ENCODE data around the gene PLAC9.

Gene PLAC9

GRCh38 chr10:80159166-80159873 lies 26.8 kb downstream of the PLAC9 start:
- DNase-seq (ENCODE audit: low spot score) = peak; percentile 59

DNA sequence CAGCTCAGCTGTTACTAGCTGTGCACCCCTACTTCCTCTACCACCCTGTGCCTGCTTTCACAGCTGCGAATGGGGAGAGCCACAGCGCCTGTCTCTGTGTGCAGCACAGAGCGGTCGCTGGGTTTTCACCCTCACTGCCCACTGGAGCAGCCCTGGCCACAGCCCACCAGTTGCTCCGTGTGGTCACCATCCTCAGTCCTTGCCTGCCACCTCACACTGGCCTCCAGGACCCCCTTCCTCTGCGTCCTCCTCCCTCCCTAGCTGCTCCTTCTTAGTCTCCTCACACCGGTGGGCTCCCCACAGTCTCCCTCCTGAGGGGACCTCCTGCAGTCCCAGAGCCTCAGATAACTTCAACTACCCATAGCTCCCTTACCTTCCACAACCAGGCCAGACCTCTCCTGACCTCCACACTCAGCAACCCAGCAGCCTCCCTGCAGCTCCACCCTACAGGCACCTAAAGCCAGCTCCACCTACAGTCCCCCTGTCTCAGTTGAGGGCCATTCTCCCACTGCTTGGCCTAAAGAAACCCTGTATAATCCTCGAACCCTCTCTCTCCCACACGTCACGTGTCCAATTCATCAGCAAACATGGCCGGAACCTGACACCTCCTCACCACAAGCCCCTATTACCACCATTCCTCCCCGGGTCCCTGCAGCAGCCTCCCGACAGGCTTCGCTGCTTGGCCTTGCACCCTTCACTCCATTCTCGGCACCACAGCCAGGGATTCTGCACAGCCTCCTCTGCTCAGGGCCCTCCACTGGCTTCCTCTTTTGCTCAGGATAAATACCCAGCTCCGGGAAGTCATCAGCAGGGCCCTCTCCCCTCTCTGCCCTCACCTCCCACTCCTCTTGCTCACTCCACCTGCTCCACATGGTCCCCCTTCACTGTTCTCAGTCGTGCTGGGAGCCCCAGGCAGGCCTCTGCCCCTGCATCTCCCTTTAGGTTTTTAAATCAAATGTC lies 28.1 kb downstream of the PLAC9 start:
- DNase-seq (ENCODE audit: low spot score) = no peak

- DNase-seq (ENCODE audit: low spot score) = no peak
Measured at GRCh38 chr10:80161321-80162083, 29.0 kb downstream of the PLAC9 start.

DNA sequence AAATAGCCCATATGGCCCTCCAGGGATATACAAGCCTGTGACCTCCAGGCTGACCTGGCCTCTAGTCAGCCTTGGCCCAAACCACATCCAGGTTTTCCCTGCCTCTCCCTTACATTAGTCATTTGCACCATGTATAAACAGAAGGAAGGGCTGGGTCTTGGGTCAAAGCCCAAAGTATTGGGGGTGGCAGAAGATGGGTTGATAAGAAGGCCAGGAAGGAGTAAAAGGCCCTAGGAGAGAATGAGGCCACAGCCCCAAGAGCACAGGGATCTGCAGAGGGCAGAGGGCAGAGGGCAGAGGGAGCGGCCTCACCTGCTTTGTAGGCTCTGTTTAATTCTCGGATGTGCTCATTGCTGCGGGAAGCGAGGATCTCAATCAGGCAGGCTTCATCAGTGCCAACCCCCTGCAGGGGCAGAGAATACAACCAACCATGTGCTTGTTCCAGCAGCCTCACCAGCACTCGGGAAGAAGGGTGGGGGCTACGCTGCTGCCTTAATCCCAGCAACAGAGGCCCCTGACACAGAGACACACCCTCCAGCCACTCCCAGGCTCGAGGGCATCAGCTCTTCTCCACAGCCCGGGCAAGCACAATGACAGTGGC lies 31.3 kb downstream of the PLAC9 start:
- no peak for DNase-seq (ENCODE audit: low spot score)

DNA sequence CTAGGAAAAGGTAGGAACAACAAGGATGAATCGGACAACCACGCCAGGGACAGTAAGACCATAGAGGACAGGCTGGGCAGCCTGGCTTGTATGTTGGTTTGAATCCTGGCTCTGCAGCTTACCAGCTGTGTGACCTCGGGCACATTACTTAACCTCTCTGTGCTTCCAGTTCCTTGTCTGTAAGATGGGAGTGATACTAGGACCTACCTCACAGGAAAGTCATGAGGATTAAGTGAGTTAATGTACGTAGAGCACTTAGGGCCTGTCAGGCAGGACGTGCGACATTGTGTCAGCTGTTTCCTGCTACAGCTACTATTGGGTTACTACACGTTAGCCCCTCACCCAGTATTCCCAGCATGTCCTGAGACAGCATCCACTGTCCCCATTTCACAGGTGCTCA lies 32.1 kb downstream of the PLAC9 start:
- DNase-seq (ENCODE audit: low spot score) = no peak

DNA sequence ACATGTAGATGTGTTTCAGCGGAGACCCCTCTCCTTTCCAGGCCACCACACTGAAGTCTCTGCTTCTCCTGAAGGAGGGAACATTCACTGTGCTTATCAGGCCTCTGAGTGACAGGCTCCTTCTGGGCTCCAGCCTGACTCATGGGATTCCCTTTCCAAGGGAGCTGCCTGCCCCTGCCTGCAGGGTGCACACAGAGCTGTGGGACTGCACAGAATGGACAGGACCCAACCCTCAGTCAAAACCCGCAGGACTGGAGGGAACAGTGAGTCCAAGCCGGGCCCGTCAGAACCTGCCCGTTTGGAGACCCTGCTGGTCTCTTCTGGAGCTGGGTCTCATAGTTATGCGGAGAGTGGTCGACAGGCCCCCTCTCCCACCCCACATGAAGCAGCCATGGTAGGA lies 32.6 kb downstream of the PLAC9 start:
- DNase-seq (ENCODE audit: low spot score) = no peak

GRCh38 chr10:80166581-80167470 lies 34.3 kb downstream of the PLAC9 start:
- DNase-seq (ENCODE audit: low spot score) = no peak

GRCh38 chr10:80167471-80168161 lies 35.1 kb downstream of the PLAC9 start:
- no peak for DNase-seq (ENCODE audit: low spot score)

- no peak for DNase-seq (ENCODE audit: low spot score)
Measured at GRCh38 chr10:80168162-80168511, 35.6 kb downstream of the PLAC9 start.

DNA sequence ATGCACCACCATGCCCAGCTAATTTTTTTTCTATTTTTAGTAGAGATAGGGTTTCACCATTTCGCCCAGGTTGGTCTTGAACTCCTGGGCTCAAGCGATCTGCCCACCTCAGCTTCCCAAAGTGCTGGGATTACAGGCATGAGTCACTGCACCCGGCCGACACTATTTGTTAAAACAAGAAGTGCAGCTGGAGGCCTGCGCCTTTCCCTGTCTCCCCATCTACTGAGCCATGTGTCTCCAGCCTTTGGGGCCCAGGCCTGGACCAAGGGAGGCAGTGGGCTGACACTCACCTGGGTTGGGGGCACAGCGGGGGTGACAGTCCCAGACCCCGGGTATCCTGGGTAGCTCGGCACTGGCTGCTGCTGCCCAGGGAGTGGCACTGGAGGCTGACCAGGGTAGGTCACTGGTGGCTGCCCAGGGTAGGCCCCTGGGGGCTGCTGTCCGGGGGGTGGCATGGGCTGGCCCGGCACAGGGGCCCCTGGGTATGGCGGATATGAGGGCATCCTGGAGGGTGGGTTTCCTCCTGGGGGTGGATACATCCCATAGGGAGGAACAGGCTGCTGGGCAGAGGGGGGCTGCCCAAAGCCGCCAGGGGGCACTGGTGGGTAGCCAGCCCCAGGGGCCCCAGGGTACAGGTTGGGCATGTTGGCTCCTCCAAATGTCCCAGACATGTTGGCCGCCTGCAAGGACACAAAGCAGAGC lies 36.3 kb downstream of the PLAC9 start:
- no peak for DNase-seq (ENCODE audit: low spot score)

- DNase-seq (ENCODE audit: low spot score) = no peak
Measured at GRCh38 chr10:80170026-80170425, 37.5 kb downstream of the PLAC9 start.

GRCh38 chr10:80170641-80171040 lies 38.1 kb downstream of the PLAC9 start:
- DNase-seq (ENCODE audit: low spot score) = no peak

DNA sequence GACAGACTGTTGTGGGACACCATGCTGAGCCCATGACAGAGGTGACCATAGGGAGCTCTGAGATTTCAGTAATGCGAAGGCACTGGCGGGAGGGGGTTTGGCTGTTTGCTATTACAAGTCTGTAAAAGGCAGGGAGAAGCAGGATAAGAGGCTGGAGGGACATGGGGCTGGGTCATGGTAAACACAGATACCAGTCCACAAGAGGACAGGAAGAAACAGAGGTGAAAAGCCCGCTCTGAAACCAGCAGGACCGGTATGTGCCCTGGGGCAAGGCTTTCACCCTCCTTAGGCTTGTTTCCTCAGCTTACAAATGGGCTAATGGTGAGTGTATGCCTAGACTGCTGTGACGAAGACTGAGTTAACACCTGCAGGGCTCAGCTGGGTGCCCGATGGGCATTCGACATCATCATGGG lies 38.7 kb downstream of the PLAC9 start:
- no peak for DNase-seq (ENCODE audit: low spot score)

DNA sequence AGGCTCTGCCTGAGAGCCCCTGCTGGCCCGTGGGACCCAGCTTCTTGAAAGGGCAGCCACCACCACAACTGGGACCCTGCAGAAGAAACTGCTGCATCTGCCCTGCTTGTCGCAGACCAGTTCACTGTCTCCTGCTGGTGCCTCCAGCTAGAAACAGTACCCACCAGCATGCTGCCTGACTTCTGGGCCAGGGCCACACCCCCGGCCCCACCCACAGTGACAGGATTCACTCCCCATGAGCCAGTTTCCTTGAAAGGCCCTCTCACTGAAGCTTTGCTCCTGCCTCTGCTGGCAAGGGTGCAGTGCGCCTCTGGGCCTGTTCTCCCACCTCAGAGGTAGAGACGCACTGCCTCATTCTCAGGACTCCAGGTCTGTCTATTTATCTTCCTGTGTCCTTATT lies 40.4 kb downstream of the PLAC9 start:
- DNase-seq (ENCODE audit: low spot score) = no peak

GRCh38 chr10:80173466-80173865 lies 40.9 kb downstream of the PLAC9 start:
- DNase-seq (ENCODE audit: low spot score) = no peak

- no peak for DNase-seq (ENCODE audit: low spot score)
Measured at GRCh38 chr10:80174641-80175395, 42.3 kb downstream of the PLAC9 start.

DNA sequence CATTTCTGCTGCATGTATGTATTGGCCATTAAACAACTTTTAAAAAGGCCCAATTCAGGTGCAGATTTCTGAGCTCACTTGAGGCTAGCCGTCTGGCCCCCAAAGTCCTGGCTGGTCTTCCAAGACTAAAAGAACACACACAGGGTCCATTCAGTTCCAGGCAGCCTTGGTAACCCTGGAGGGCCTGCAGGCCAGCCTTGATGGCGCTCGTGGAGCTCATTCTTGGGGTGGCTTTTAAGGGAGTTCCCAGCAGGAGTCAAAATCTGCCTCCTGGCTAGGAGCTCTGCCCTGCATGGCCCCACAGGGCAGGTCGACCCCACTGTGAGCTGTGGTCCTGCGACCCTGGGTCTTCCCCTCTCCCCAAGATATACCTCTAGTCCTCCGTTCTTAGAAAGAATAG lies 44.0 kb downstream of the PLAC9 start:
- DNase-seq (ENCODE audit: low spot score) = no peak

DNA sequence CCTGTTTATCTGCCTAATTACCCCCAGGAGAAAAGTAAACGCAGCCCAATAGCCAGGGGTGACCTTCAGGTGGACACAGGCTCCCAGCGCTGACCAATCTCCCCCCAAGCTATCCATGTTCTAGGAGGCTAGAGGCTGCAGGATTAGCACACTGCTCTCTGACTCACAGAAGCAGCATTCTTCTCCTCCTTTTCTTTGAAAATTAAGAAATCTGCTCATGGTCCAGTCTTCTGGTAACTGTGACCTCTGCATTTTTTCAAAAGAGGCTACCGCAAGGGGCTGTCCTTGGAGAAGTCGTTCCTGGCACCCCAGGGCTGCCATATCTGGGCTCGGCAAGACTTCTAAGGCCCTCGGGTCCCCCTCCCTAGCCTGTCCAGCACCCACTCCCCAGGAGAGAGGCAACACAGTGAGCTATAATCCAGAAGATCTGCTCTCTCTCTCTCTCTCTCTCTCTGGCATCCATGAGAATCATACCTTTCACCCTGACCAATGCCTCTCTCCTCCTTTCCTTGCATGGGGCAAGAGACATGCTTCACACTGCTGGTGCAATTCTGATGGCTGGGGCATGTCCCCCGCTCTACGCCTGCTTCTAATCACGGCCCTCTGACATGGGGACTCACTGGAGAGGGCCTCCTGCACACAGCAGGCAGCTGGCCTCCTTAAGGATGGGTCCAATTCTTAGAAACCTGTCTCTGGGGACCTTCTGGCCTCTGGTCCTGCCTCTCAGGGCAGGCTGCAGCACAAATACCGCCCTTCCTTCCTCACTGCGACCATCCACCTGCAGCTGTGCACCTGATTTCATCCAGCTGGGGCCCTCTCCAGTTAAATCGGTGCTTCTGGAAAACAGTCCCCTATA lies 45.5 kb downstream of the PLAC9 start:
- DNase-seq (ENCODE audit: low spot score) = peak; percentile 11

Data from SK-N-DZ (cell line).